Left renal pelvis (tissue), 4 donors: ENCODE measurements around the gene CAND2. TPM values are rescaled to one million over a fixed set of nuclear protein-coding genes. Genes with fewer than 3 reads are reported as not detected.

Experiments
- DNase-seq, 4 donors: peaks; one replicate each; pipeline ENCODE4 v3.0.0-alpha.2; 2013; ENCODE audit warnings: low read depth in 4 of 4, low spot score in 3 of 4
- polyA plus RNA-seq, 4 donors: library from polyadenylated mRNA; unstranded; fragments of 120-200 nt; gene quantifications; one replicate each; pipeline ENCODE4 v1.2.1, GENCODE V29; 2013; ENCODE audit not compliant: insufficient read length in 4 of 4

The CAND2 gene
- polyA plus RNA-seq, 4 donors, result 7.1 to 12.4 (median 9.2) TPM

DNA sequence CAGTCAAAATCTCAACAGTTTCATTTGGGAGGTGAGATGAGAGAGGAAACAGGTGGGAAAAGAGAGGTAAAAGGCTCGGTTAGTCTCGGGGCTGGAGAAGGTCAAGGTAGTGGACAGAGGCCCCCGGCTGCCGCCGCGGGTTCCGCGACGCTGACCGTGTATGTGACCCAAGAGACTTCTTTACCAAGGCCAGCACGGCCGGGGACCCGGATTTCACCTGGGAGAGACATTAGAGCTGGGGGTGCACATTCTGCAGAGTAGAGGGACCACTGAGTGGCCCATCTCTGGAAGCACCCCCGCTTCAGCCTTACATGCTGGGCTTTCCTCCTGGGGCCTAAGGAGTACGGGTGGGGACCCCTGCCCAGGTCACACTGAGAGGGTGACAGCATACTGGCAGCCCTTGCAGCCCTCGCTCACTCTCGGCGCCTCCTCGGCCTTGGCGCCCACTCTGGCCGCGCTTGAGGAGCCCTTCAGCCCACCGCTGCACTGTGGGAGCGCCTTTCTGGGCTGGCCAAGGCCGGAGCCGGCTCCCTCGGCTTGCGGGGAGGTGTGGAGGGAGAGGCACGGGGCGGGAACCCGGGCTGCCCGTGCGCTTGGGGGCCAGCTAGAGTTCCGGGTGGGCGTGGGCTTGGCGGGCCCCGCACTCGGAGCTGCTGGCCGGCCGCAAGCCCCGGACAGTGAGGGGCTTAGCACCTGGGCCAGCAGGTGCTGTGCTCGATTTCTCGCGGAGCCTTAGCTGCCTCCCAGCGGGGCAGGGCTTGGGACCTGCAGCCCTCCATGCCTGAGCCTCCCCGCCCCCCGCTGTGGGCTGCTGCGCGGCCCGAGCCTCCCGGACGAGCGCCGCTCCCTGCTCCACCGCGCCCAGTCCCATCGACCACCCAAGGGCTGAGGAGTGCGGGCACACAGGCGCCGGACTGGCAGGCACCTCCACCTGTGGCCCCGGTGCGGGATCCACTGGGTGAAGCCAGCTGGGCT lies 86.1 kb downstream of the CAND2 start:
- no peak for DNase-seq

- DNase-seq, result no peak
These were observed 87.8 kb downstream of the CAND2 start for GRCh38 chr3:12884186-12884680.

Other genes with a start within 250 kb of the CAND2 start
- 10 to 100 TPM; 45.3 to 51.9 (median 46.8) TPM for gene MKRN2, start 239.6 kb upstream of the CAND2 start, polyA plus RNA-seq
- 100 to 1,000 TPM in 3 of 4 donors, 10 to 100 TPM in 1; 99.4 to 144 (median 112) TPM for gene RAF1, start 132.6 kb upstream of the CAND2 start, polyA plus RNA-seq
- 1 to 10 TPM in 3 of 4 donors, under 1 TPM in 1; 0.38 to 3.4 (median 1.7) TPM for gene TMEM40, start 37.4 kb upstream of the CAND2 start, polyA plus RNA-seq
- 1,000 to 10,000 TPM; 2,073 to 2,338 (median 2,152) TPM for gene RPL32, start 44.9 kb downstream of the CAND2 start, polyA plus RNA-seq